Measurements from ENCODE around the gene VWA8.
A peak's percentile ranks its signal among the peaks of the same experiment; 100 is the strongest.
"Not testable (repeated sequence)": the region's sequence is repeated elsewhere in the genome, so short reads cannot be mapped to it uniquely, and the experiment has no call there.

Gene VWA8

GRCh38 chr13:41639237-41639904, 321.5 kb downstream of the VWA8 start:
- DNase-seq = no peak

- no peak for DNase-seq
Observed at GRCh38 chr13:41637586-41637985, 323.3 kb downstream of the VWA8 start.

GRCh38 chr13:41637032-41637431, 323.9 kb downstream of the VWA8 start:
- not testable (repeated sequence) for DNase-seq

- not testable (repeated sequence) for DNase-seq
Observed at GRCh38 chr13:41636590-41636989, 324.3 kb downstream of the VWA8 start.

- no peak for DNase-seq
Observed at GRCh38 chr13:41634407-41634806, 326.5 kb downstream of the VWA8 start.

- DNase-seq = no peak
Observed at GRCh38 chr13:41633776-41634175, 327.1 kb downstream of the VWA8 start.

GRCh38 chr13:41631296-41631965, 329.5 kb downstream of the VWA8 start:
- no peak for DNase-seq

GRCh38 chr13:41627425-41627824, 333.5 kb downstream of the VWA8 start:
- DNase-seq = no peak

GRCh38 chr13:41624041-41624440, 336.9 kb downstream of the VWA8 start:
- no peak for DNase-seq

- no peak for DNase-seq
Observed at GRCh38 chr13:41622432-41623429, 338.2 kb downstream of the VWA8 start.

- DNase-seq = no peak
Observed at GRCh38 chr13:41621716-41622431, 339.0 kb downstream of the VWA8 start.

- DNase-seq = not testable (repeated sequence)
Observed at GRCh38 chr13:41617633-41618032, 343.3 kb downstream of the VWA8 start.

- DNase-seq = no peak
Observed at GRCh38 chr13:41616151-41616550, 344.8 kb downstream of the VWA8 start.

GRCh38 chr13:41615528-41615855, 345.4 kb downstream of the VWA8 start:
- no peak for DNase-seq

GRCh38 chr13:41614671-41615527, 346.0 kb downstream of the VWA8 start:
- no peak for DNase-seq

- peak; percentile 41 for DNase-seq
Observed at GRCh38 chr13:41613984-41614661, 346.8 kb downstream of the VWA8 start.

GRCh38 chr13:41613471-41613870, 347.4 kb downstream of the VWA8 start:
- DNase-seq = no peak

- no peak for DNase-seq
Observed at GRCh38 chr13:41611385-41611784, 349.5 kb downstream of the VWA8 start.

GRCh38 chr13:41610404-41610803, 350.5 kb downstream of the VWA8 start:
- DNase-seq = no peak

GRCh38 chr13:41609828-41610227, 351.1 kb downstream of the VWA8 start:
- DNase-seq = no peak

GRCh38 chr13:41608839-41609177, 352.1 kb downstream of the VWA8 start:
- DNase-seq = no peak
